ENCODE results near the gene SERTAD3. TPM values are rescaled to one million over a fixed set of nuclear protein-coding genes. Genes with fewer than 3 reads are reported as not detected.

Gene SERTAD3
- total and polyA plus RNA-seq, 2 donors (not counting 3 experiments of a cell fraction or from before 2014, with no cell fraction given): 13.3 to 29.9 TPM

- intact Hi-C loops (cut with micrococcal nuclease) (loop anchor here (10.0 kb wide), 1 partner anchor 355 kb away; no protein-coding TSS in a partner anchor), dilution Hi-C loops (cut with MboI; ENCODE audit: extremely low pct_ligation_motif_present, low sequenced_read_pairs) (no loop called here)
- CTCF ChIA-PET: no interaction called here
- Histone ChIP-seq H3K4me1 (ENCODE audit: control insufficient read depth, extremely low read depth, insufficient read depth, low read length) (no peaks in the 10 kb centered on the region), H3K9me1 (replicated peaks; ENCODE audit: control insufficient read depth, extremely low read depth, insufficient read depth, low read length) (no peaks in the 10 kb centered on the region), H3K27me3 (ENCODE audit: control insufficient read depth in 2 of 2, insufficient read depth in 2 of 2, low read length in 2 of 2) (no peaks in the 10 kb centered on the region), H3K79me2 (ENCODE audit: control insufficient read depth, insufficient read depth, low read length) (no peaks in the 10 kb centered on the region), H3K36me3 (ENCODE audit: control insufficient read depth in 2 of 2, extremely low read depth in 1 of 2, insufficient read depth in 2 of 2, low read length in 2 of 2) (no peaks in the 10 kb centered on the region), H3K9me3 (replicated peaks; ENCODE audit: control insufficient read depth, insufficient read depth, low read length) (no peaks in the 10 kb centered on the region), H4K20me1 (replicated peaks; ENCODE audit: control insufficient read depth, extremely low read depth, insufficient read depth, low read length) (no peaks in the 10 kb centered on the region), H3K27ac (ENCODE audit: insufficient read depth, low read depth, low read length) (no peak overlapping the region), H3K9ac (replicated peaks; ENCODE audit: extremely low read depth, insufficient read depth, low read length) (no peak overlapping the region), H3K4me3 (replicated peaks in 1 of 3; ENCODE audit: insufficient read depth in 1 of 3, low read depth in 1 of 3, low read length in 3 of 3) (no peak overlapping the region), H2AFZ (ENCODE audit: low read depth, low read length) (no peak overlapping the region), H3K4me2 (ENCODE audit: insufficient read depth, low read length) (no peak overlapping the region)
- no TSS peak for BruUV-seq (replicated peaks)
- POLR2A ChIA-PET: no interaction called here
- FAIRE-seq (no peak), DNase-seq (ENCODE audit: low read depth, low spot score) (no peak)
- no peak for TF ChIP-seq EZH2 (IDR thresholded peaks at IDR 0.05; ENCODE audit: borderline replicate concordance, low read depth, low read length, severe bottlenecking)
- no peak for TF ChIP-seq POLR2AphosphoS5 (IDR thresholded peaks at IDR 0.05; ENCODE audit: insufficient read depth, low read depth, low read length)
- TF ChIP-seq JUN (IDR thresholded peaks at IDR 0.05; ENCODE audit: borderline replicate concordance, insufficient read depth, insufficient read length, low read depth): no peak
- TF ChIP-seq FOS (IDR thresholded peaks at IDR 0.05; ENCODE audit: borderline replicate concordance, insufficient read depth, low read length): no peak
- no peak for TF ChIP-seq MAX (IDR thresholded peaks at IDR 0.05; ENCODE audit: insufficient read depth, insufficient read length)
- no peak for TF ChIP-seq POLR2A (IDR thresholded peaks at IDR 0.05; ENCODE audit: low read depth, low read length)
- TF ChIP-seq CTCF (IDR thresholded peaks at IDR 0.05; ENCODE audit: extremely low read depth in 1 of 2, insufficient read depth in 1 of 2, low read depth in 1 of 2, low read length in 2 of 2): no peak
- no peak for TF ChIP-seq GATA2 (IDR thresholded peaks at IDR 0.05; ENCODE audit: insufficient read depth, insufficient read length, low read depth, low read length)
Observed at GRCh38 chr19:40449506-40449905, 5.4 kb upstream of the SERTAD3 start.

All from endothelial cell of umbilical vein (primary cell).